Nephron (organoid): ENCODE results near the gene RIC1.

Experiments
- H3K27ac Mint-ChIP-seq, 3 experiments: 2 replicates each; pipeline ENCODE4 v1.8.0; 2020; ENCODE audit warnings: mixed read lengths in 3 of 3, mild to moderate bottlenecking in 2 of 3, moderate library complexity in 1 of 3
- H3K27me3 Mint-ChIP-seq: 2 replicates; pipeline ENCODE4 v1.8.0; 2021; ENCODE audit warnings: low read depth, mild to moderate bottlenecking, moderate library complexity, mixed read lengths
- H3K36me3 Mint-ChIP-seq: 2 replicates; pipeline ENCODE4 v1.8.0; 2020; ENCODE audit warnings: low read depth, mixed read lengths
- H3K4me1 Mint-ChIP-seq: 2 replicates; pipeline ENCODE4 v1.8.0; 2020; ENCODE audit warnings: mixed read lengths
- H3K4me3 Mint-ChIP-seq, 3 experiments: 2 replicates each; pipeline ENCODE4 v1.8.0; 2020; ENCODE audit warnings: mild to moderate bottlenecking in 3 of 3, mixed read lengths in 3 of 3, moderate library complexity in 2 of 3
- H3K9me3 Mint-ChIP-seq: 2 replicates; pipeline ENCODE4 v1.8.0; 2020; ENCODE audit warnings: mixed read lengths
- CTCF ChIP-seq, 3 experiments: fragments of 200-600 bp; sonication (generic); IDR thresholded peaks; one replicate each; pipeline ENCODE4 v1.5.0; 2021; ENCODE audit warnings: antibody characterized with exemption in 3 of 3; ENCODE audit not compliant: unreplicated experiment in 3 of 3

RIC1 gene

GRCh38 chr9:5783982-5784381 lies 155.1 kb downstream of the RIC1 start:
- Mint-ChIP-seq H3K36me3 (peaks cover 85% of the 10 kb centered on the region), H3K9me3 (peaks cover 41% of the 10 kb centered on the region), H3K27me3 (no peaks in the 10 kb centered on the region), H3K27ac (no peak overlapping the region), H3K4me1 (no peaks in the 10 kb centered on the region), H3K4me3 (no peak overlapping the region)
- TF ChIP-seq CTCF (IDR thresholded peaks at IDR 0.05; ENCODE audit: unreplicated experiment in 3 of 3): no peak

DNA sequence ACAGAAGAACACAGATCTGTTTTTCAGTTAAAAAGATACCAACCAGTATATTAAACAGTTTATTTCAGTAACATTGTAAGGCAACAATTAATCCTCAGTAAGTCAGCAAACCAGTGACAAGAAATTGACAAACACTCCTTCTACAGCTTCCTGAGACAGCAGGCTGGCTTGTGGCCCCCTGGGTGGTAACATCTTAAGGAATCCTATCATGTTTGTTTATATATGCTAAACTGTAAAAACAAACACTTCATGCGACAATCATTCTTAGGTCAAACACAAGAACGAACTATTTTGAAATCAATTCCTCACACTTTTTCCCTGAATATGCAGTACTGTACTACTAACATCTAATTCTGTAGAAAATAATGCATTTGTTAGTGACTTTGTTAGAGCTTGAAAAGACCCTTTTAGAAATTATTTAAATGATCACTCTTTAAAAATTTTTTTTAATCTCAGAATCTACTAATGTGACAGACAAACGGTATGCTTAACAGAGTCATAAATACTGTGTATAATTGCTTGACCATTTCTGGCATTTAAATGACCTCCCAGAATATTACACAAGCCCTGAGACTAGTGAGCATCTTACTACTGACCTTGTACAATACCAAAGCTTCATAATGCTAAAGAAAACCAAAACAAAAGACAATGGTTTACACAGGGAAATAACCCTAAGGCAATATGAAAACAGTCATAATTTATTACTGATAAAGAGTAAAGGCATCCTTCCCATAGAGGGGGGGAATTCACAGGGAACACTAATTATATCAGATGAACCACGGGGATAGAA lies 155.8 kb downstream of the RIC1 start:
- H3K9me3 Mint-ChIP-seq: peaks cover 38% of the 10 kb centered on the region
- no peaks in the 10 kb centered on the region for H3K27me3 Mint-ChIP-seq
- H3K27ac Mint-ChIP-seq: no peak overlapping the region
- no peaks in the 10 kb centered on the region for H3K4me1 Mint-ChIP-seq
- H3K4me3 Mint-ChIP-seq: no peak overlapping the region
- no peak for TF ChIP-seq CTCF (IDR thresholded peaks at IDR 0.05; ENCODE audit: unreplicated experiment in 3 of 3)
- peaks cover 78% of the 10 kb centered on the region for H3K36me3 Mint-ChIP-seq

DNA sequence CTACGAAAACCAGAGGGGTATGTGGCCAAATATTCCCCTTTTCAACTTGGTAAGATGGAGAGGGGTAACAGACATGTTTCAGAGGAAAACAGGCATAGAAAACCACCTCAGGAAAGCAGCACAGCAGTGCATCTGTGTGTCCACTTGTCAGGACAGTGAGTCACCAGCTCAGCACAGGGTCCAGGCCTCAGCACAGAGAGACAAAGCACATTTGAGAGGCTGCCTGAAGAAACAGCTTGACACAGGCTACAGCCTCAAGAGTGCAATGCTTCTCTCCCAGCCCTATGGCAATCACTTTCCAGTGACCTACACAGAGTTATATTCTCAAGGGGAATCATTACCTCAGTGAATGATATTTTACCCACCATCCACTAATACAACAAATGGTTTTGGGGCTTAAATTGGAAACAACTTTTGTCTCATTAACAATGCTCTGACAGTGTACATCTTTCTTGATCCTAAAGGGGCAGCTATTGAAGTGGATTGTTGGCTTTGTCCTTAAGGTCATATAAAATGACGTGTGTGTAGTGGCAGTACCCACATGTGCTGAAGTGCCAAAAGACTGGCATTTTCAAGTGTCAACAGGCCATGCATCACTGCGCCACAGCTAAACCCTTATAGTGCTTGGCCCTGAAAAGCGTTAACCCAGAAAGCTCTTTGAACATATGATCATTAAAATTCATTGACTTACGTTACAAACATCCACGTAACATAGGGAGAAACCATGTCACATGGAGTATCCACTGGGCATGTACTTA lies 157.6 kb downstream of the RIC1 start:
- peaks cover 6% of the 10 kb centered on the region for H3K4me1 Mint-ChIP-seq
- TF ChIP-seq CTCF (IDR thresholded peaks at IDR 0.05; ENCODE audit: unreplicated experiment in 3 of 3): no peak
- no peak overlapping the region for H3K27ac Mint-ChIP-seq
- H3K27me3 Mint-ChIP-seq: no peaks in the 10 kb centered on the region
- peaks cover 76% of the 10 kb centered on the region for H3K36me3 Mint-ChIP-seq
- no peak overlapping the region for H3K4me3 Mint-ChIP-seq
- peaks cover 20% of the 10 kb centered on the region for H3K9me3 Mint-ChIP-seq

DNA sequence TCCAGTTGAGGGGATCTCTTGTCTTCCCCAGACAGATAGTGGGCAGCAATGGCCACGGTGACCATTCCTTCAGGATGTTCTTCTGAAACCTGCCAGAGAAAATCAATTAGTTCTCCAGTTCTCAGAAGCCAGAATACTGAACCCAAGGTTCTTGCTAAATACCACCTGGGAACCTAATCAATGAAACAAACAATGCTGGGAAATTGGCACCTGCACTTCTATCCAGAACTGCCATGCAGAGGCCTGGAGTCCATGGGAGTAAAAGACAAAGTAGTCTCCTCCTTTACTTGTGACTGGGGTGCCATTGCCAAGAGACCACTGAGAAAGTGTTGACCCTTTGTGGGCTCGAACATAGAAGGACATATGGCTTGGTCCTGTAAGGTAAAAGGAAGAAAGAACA lies 158.3 kb downstream of the RIC1 start:
- Mint-ChIP-seq H3K36me3 (peaks cover 76% of the 10 kb centered on the region), H3K27ac (no peak overlapping the region), H3K9me3 (peaks cover 13% of the 10 kb centered on the region), H3K4me3 (no peak overlapping the region), H3K27me3 (no peaks in the 10 kb centered on the region), H3K4me1 (peaks cover 11% of the 10 kb centered on the region)
- TF ChIP-seq CTCF (IDR thresholded peaks at IDR 0.05; ENCODE audit: unreplicated experiment in 3 of 3): no peak

GRCh38 chr9:5787759-5788302 lies 158.9 kb downstream of the RIC1 start:
- no peak for TF ChIP-seq CTCF (IDR thresholded peaks at IDR 0.05; ENCODE audit: unreplicated experiment in 3 of 3)
- Mint-ChIP-seq H3K9me3 (peaks cover 7% of the 10 kb centered on the region), H3K36me3 (peaks cover 70% of the 10 kb centered on the region), H3K27me3 (no peaks in the 10 kb centered on the region), H3K4me1 (peaks cover 11% of the 10 kb centered on the region), H3K4me3 (no peak overlapping the region), H3K27ac (no peak overlapping the region)
